Measurements from ENCODE around the gene DUSP18. TPM values are rescaled to one million over a fixed set of nuclear protein-coding genes. Genes with fewer than 3 reads are reported as not detected.

DUSP18 gene
- total RNA-seq, 1 donor from 2014 or later = 11.5 TPM

- DNase-seq (ENCODE audit: low read depth) = no peak
- TF ChIP-seq, protein P1, sequence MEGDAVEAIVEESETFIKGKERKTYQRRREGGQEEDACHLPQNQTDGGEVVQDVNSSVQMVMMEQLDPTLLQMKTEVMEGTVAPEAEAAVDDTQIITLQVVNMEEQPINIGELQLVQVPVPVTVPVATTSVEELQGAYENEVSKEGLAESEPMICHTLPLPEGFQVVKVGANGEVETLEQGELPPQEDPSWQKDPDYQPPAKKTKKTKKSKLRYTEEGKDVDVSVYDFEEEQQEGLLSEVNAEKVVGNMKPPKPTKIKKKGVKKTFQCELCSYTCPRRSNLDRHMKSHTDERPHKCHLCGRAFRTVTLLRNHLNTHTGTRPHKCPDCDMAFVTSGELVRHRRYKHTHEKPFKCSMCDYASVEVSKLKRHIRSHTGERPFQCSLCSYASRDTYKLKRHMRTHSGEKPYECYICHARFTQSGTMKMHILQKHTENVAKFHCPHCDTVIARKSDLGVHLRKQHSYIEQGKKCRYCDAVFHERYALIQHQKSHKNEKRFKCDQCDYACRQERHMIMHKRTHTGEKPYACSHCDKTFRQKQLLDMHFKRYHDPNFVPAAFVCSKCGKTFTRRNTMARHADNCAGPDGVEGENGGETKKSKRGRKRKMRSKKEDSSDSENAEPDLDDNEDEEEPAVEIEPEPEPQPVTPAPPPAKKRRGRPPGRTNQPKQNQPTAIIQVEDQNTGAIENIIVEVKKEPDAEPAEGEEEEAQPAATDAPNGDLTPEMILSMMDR (conservative IDR thresholded peaks at IDR 0.05; ENCODE audit: low read depth, low read length) = no peak
Observed at GRCh38 chr22:30665266-30665665, 2.4 kb downstream of the DUSP18 start.

GRCh38 chr22:30664798-30665197, 2.9 kb downstream of the DUSP18 start:
- no peak for DNase-seq (ENCODE audit: low read depth)
- no peak overlapping the region for H3K4me3 ChIP-seq (ENCODE audit: low read depth, low read length)
- TF ChIP-seq, protein P1 (conservative IDR thresholded peaks at IDR 0.05; ENCODE audit: low read depth, low read length) = no peak

More at GRCh38 chr22:30665266-30665665, 2.4 kb downstream of the DUSP18 start:
- no peak overlapping the region for H3K4me3 ChIP-seq (ENCODE audit: low read depth, low read length)

DNA sequence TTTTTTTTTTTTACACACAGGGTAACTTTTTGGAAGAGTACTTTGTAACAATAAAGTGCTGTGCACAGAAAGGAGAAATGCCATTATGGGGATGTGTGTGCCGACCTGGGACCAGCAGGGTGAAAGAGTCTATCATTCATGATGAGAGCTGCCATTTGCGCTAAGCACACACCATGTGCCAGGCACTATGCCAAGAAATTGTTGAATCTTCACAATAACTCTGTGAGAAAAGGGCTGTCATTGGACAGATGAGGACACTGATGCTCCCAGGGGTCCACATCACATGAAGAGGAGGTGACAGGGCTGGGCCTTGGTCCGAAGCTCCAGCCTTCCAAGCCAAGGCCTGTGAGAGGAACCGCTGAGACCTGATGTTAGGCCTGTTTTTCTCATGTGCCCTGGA, 5.6 kb downstream of the DUSP18 start:
- no peak overlapping the region for H3K4me3 ChIP-seq (ENCODE audit: low read depth, low read length)
- no peak for DNase-seq (ENCODE audit: low read depth)
- TF ChIP-seq, protein P1 (conservative IDR thresholded peaks at IDR 0.05; ENCODE audit: low read depth, low read length) = no peak

DNA sequence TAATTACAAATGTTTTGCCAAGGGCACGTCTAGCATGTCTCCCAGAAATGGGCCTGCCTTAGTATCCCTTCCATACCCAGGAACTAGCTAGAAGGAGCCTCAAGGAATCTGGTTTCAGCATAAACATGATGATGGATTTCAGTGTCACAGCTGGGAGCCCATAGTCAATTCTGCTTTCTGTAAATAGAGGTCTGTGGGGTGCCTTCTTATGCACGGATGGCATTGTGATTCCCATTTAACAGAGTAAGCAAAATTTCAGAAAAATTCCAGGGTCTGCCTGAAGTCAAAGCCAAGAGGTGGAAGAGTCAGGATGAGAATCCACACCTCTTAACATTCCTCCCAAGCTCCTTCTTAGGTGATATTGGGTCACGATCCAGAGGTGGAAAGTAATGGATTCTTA, 12.1 kb downstream of the DUSP18 start:
- TF ChIP-seq, protein P1 (conservative IDR thresholded peaks at IDR 0.05; ENCODE audit: low read depth, low read length) = no peak
- no peak for DNase-seq (ENCODE audit: low read depth)
- no peak overlapping the region for H3K4me3 ChIP-seq (ENCODE audit: low read depth, low read length)

DNA sequence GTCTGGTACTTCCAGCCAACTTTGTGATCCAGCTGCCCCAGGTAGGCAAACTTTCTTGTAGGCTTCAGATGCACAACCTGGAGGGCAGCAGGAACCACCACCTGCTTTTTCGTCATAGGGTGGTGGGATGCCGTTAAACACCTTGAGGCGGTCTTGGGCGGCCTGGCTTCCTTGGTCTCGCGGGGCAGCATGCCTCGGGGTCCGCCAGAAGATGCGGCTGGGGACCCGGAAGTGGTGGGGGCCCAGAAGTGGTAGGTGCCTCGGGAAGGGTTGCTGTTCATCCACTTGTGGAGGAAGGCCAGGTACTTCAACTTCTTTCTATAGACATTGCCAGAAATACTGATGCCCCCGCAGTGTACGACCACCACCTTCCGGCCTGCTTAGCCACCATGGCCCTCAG, 13.3 kb downstream of the DUSP18 start:
- TF ChIP-seq, protein P1 (conservative IDR thresholded peaks at IDR 0.05; ENCODE audit: low read depth, low read length) = no peak
- H3K4me3 ChIP-seq (ENCODE audit: low read depth, low read length) = no peak overlapping the region
- no peak for DNase-seq (ENCODE audit: low read depth)

DNA sequence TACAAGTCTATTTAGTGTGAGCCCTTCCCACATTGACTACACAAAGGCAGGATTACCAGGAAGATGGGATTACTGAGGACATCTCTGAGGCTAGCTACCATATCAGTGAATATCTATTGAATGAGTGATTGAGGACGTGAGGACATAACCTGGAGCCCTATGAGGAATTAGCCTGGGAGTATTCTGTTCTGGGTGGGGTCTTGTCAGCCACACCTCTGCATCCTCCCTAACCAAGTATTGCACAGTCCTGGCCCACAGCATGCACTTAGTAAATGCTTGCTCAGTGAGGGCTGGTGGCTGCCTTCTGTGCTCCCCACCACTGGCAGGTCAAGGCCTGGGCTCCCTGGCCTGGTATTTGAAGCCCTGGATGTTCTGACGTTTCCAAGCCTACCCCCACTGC, 14.8 kb downstream of the DUSP18 start:
- TF ChIP-seq, protein P1 (conservative IDR thresholded peaks at IDR 0.05; ENCODE audit: low read depth, low read length) = no peak
- no peak for DNase-seq (ENCODE audit: low read depth)

DNA sequence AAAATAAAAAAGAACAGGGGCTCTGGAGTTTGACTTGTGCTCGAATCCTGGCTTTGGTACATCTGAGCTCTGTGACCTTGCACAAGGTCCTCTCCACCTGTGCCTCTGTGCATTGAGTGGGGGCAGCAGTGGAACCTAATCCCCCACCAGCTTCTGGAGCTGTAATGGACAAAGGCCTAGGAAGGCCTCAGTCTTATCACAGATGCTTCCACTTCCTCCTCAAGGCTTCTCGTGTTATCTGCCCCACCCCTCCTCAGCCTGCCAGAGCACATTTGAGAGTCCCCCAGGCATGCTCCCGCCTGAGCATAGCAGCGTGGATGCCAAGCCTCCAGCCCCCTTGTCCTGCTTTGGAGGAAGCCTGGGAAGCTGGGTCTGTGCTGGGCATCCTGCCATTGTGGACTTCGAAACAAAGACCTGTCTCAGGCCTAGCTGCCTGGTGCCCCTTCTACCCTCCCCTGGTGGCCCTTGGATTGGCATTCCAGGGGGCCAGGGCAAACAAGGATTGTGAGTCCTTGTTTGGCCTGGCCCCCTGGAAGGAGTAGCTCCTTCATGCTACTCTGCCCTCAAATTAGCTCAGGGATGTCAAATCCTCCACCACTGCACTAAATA, 17.1 kb downstream of the DUSP18 start:
- no peak for DNase-seq (ENCODE audit: low read depth)
- TF ChIP-seq, protein P1 (conservative IDR thresholded peaks at IDR 0.05; ENCODE audit: low read depth, low read length) = no peak
- no peak overlapping the region for H3K4me3 ChIP-seq (ENCODE audit: low read depth, low read length)

More for the DNA sequence above, 14.8 kb downstream of the DUSP18 start:
- no peak overlapping the region for H3K4me3 ChIP-seq (ENCODE audit: low read depth, low read length)
